ENCODE results near the gene DEDD2.

DEDD2 gene

DNA sequence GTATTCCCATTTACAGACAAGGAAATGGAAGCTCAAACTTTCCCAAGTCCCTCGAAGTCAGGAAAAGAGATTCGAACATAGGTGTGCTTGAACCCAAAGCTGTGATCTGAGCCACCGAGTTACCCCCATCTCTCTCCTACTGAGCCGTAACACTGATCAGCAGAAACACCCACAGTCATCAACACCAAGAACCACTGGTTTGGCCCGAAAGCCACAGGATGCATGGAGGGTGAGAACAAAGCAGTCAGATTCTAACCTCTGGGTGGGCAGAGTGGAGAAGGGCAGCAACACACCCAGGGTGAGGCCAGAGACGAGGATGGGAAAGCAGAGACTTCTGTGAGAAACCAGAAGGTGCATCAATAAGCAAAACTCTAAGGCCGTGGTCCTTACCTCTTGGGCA is 57.5 kb downstream of the DEDD2 start:
- DNase-seq (ENCODE audit: extremely low read depth, low read depth) = no peak
- TF ChIP-seq, protein P1, sequence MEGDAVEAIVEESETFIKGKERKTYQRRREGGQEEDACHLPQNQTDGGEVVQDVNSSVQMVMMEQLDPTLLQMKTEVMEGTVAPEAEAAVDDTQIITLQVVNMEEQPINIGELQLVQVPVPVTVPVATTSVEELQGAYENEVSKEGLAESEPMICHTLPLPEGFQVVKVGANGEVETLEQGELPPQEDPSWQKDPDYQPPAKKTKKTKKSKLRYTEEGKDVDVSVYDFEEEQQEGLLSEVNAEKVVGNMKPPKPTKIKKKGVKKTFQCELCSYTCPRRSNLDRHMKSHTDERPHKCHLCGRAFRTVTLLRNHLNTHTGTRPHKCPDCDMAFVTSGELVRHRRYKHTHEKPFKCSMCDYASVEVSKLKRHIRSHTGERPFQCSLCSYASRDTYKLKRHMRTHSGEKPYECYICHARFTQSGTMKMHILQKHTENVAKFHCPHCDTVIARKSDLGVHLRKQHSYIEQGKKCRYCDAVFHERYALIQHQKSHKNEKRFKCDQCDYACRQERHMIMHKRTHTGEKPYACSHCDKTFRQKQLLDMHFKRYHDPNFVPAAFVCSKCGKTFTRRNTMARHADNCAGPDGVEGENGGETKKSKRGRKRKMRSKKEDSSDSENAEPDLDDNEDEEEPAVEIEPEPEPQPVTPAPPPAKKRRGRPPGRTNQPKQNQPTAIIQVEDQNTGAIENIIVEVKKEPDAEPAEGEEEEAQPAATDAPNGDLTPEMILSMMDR (IDR thresholded peaks at IDR 0.05; ENCODE audit: low read depth, low read length, missing control alignments) = no peak
- H3K4me3 ChIP-seq (replicated peaks; ENCODE audit: low read depth, low read length) = no peak overlapping the region

DNA sequence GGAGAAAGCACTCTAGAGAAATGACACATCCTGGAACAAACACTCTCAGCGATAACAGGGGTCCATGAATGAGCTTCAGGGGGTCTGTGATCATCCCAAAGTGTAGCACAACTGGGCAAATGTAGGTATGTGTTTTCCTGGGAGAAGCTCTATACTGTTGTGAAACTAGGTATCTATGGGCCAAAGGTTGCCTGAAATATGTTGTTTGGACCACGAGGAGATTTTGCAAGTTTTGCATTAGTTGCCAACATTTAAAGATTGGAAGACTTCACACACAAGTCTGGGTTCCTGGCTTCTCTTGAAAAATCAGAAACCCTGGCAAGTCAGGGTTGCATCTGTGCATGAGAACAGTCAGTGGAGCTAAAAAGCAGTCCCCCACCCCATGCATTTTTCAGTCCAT is 58.6 kb downstream of the DEDD2 start:
- TF ChIP-seq, protein P1 (IDR thresholded peaks at IDR 0.05; ENCODE audit: low read depth, low read length, missing control alignments) = no peak
- DNase-seq (ENCODE audit: extremely low read depth, low read depth) = no peak
- H3K4me3 ChIP-seq (replicated peaks; ENCODE audit: low read depth, low read length) = no peak overlapping the region

DNA sequence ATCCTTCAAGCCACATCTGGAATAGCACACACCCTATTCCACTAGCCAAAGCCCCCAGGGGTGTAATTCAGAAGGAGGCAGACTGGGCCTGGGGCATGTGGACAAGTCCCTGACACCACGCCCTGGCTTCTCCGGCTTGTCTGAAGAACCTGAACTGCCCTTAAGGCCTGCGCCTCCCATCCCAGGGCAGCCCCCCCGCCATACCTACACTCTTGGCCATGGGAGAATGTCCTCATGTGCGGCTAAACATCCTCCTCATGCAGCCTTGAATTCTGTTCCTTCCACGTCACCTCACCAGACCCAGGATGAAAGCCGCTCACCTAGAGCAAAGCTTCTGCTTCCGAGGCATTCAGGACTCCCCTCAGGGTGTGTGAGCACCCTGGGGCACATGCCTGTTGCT is 60.9 kb downstream of the DEDD2 start:
- no peak for DNase-seq (ENCODE audit: extremely low read depth, low read depth)
- H3K4me3 ChIP-seq (replicated peaks; ENCODE audit: low read depth, low read length) = no peak overlapping the region

DNA sequence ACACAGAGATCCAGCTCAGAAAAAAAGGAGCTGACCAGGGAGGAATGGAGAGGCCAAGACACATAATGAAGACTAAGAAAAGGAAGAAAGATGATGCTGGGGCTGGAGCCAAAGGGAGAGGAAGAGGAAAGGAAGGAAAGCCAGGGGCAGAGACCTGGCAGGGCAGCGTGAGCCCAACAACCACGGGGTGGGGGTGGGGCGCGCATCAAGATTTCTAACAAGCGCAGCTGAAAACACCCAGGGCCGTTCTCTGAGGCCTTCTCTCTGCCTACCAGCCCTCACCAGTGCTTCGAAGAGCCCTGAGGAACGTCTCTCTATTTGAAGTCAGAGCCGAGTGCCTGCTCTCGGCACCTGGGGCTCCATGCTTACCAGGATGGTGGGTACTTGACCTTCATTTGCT is 61.7 kb downstream of the DEDD2 start:
- TF ChIP-seq, protein P1 (IDR thresholded peaks at IDR 0.05; ENCODE audit: low read depth, low read length, missing control alignments) = no peak
- DNase-seq (ENCODE audit: extremely low read depth, low read depth) = no peak
- no peak overlapping the region for H3K4me3 ChIP-seq (replicated peaks; ENCODE audit: low read depth, low read length)

More for the DNA sequence above, 60.9 kb downstream of the DEDD2 start:
- TF ChIP-seq, protein P1 (IDR thresholded peaks at IDR 0.05; ENCODE audit: low read depth, low read length, missing control alignments) = no peak

DNA sequence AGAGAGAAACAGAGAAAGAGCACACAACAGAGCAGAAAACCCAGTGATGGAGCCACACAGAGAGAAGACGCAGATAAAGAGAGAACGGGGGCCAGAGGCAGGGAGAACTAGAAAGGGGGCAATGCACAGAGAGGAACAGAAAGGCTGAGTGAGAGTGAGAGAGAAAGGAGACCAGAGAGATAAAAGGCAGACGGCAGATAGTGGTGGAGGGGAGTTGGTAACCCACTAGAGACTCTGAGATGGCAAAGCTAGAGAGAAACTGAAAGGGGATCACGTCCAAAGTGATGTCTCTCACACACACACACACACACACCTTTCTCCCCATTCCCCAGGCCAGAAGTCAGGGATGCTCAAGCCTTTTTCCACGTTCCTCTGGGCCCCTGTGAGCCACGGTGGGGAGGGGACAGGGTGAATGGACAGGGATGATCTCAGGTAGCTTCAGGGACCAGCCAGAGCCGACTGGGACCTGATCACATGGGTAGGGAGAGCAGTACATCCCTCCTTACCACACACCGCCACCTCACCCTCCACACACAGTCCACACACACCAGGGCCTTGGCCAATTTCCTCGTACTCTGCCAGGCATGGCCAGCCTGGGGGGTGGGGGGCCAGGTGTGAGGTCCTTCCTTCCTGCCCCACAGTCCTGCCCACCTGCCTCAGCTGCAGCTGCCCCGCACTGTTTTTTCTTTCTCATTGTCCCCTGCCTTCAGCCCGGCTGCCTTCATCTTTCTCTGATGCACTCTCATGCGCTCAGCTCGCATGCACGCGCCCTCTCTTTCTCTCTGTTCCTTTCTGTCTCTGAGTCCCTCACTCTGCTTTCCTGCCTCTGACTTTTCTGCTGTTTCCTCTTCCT is 62.8 kb downstream of the DEDD2 start:
- TF ChIP-seq, protein P1 (IDR thresholded peaks at IDR 0.05; ENCODE audit: low read depth, low read length, missing control alignments) = no peak
- H3K4me3 ChIP-seq (replicated peaks; ENCODE audit: low read depth, low read length) = no peak overlapping the region
- no peak for DNase-seq (ENCODE audit: extremely low read depth, low read depth)

DNA sequence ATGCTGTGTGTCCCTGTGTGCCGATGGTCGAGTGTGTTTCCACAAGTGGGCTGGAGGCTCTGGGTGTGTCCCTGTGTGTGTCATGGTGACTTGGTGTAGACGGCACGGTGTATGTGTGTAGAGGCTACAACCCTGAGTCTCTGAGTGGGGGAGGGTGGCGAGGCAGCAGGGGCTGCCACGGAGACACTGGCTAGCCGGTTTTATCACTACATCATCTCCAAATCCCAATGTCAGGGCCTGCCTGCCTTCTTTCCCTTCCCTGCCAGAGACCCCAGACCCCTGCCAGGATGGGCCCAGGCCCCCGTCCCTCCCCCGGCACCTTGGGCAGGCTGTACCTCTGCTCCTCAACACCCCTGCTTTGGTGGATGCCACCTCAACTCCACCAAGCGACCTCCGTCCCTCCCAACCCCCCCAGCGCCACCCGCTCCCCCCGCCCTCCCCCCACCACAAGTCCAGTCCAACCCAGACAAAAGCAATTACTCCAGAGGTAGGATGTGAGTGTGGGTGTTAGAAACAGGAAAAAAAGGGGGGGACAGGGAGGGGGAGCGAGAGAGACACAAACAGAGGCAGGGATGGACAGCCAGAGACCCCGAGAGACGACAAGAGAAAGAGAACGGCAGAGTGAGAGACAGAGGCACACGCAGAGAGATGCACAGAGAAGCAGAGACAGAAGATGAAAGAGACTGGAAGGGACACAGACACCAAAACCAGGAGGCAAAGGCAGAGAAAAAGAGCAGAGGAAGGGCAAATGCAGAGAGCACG is 63.6 kb downstream of the DEDD2 start:
- TF ChIP-seq, protein P1 (IDR thresholded peaks at IDR 0.05; ENCODE audit: low read depth, low read length, missing control alignments) = no peak
- no peak for DNase-seq (ENCODE audit: extremely low read depth, low read depth)
- H3K4me3 ChIP-seq (replicated peaks; ENCODE audit: low read depth, low read length) = no peak overlapping the region
